Panc1 (cell line): ENCODE measurements around the gene MOGAT3. TPM values are rescaled to one million over a fixed set of nuclear protein-coding genes. Genes with fewer than 3 reads are reported as not detected.
A peak's percentile ranks its signal among the peaks of the same experiment; 100 is the strongest.

Source experiments
- ATAC-seq: fragments of 200-7000 bp; cut with Tn5 transposase; 2 replicates; pipeline ENCODE4 v1.9.1; 2020; ENCODE audit warnings: mild to moderate bottlenecking, moderate library complexity
- BruUV-seq: library from RNA; stranded (reverse); fragments of 400-500 nt; replicated peaks from 2 replicates; lab custom pipeline; 2021; lab: Mats Ljungman, UMichigan
- CTCF ChIA-PET: fragments of 300-600 bp; sonication (Branson Sonifier 250); formaldehyde crosslinking; loops from one replicate; lab custom pipeline; 2022; ENCODE audit warnings: antibody characterized with exemption; lab: Charles Lee
- POLR2A ChIA-PET: fragments of 300-600 bp; sonication (Branson Sonifier 250); formaldehyde crosslinking; loops from one replicate; lab custom pipeline; 2022; ENCODE audit warnings: antibody characterized with exemption; lab: Charles Lee
- DNase-seq: peaks from one replicate; pipeline ENCODE4 v3.0.0-alpha.2; 2010; ENCODE audit warnings: low read depth, low spot score
- H3K27ac ChIP-seq: 2 replicates; pipeline ENCODE4 v1.5.1; 2011; ENCODE audit warnings: mild to moderate bottlenecking, low read length, inconsistent platforms
- H3K27me3 ChIP-seq: fragments of 200-500 bp; sonication (Bioruptor generic); 2 replicates; pipeline ENCODE4 v1.6.0; 2014; ENCODE audit warnings: low read length, inconsistent platforms; ENCODE audit not compliant: control insufficient read depth, insufficient read depth
- H3K36me3 ChIP-seq: fragments of 200-500 bp; sonication (Bioruptor generic); 2 replicates; pipeline ENCODE4 v1.5.1; 2014; ENCODE audit warnings: inconsistent platforms, mild to moderate bottlenecking, low read length, moderate library complexity; ENCODE audit not compliant: control insufficient read depth, insufficient read depth
- H3K4me1 ChIP-seq: 2 replicates; pipeline ENCODE4 v1.5.1; 2011; ENCODE audit warnings: inconsistent platforms, mild to moderate bottlenecking, low read length, moderate library complexity; ENCODE audit not compliant: control insufficient read depth, insufficient read depth
- H3K4me3 ChIP-seq, 2 experiments: 2 replicates each; pipeline ENCODE4 v1.5.1; 2011 to 2012; ENCODE audit warnings: low read depth in 2 of 2, low read length in 2 of 2, mild to moderate bottlenecking in 2 of 2, inconsistent platforms in 1 of 2, moderate library complexity in 1 of 2
- H3K9me3 ChIP-seq: fragments of 200-500 bp; sonication (Bioruptor generic); 2 replicates; pipeline ENCODE4 v1.5.1; 2014; ENCODE audit warnings: low read depth, mild to moderate bottlenecking, inconsistent platforms, low read length, moderate library complexity; ENCODE audit not compliant: control insufficient read depth, insufficient read depth
- CTCF ChIP-seq: fragments of 450-650 bp; IDR thresholded peaks from 2 replicates; pipeline ENCODE4 v1.5.1; 2017; ENCODE audit warnings: mild to moderate bottlenecking
- POLR2AphosphoS5 ChIP-seq: IDR thresholded peaks from 2 replicates; pipeline ENCODE4 v1.6.1; 2012; ENCODE audit warnings: mild to moderate bottlenecking, low read depth, low read length, moderate library complexity
- REST ChIP-seq, 2 experiments: IDR thresholded peaks; 2 replicates each; pipeline ENCODE4 v1.6.1; 2011 to 2012; ENCODE audit warnings: low read depth in 2 of 2, control low read depth in 1 of 2, low read length in 1 of 2, mild to moderate bottlenecking in 1 of 2, moderate library complexity in 1 of 2; ENCODE audit not compliant: insufficient read depth in 1 of 2
- SIN3A ChIP-seq: IDR thresholded peaks from 2 replicates; pipeline ENCODE4 v1.6.1; 2012; ENCODE audit warnings: low read depth, mild to moderate bottlenecking, low read length, moderate library complexity, borderline replicate concordance; ENCODE audit not compliant: insufficient read depth
- TCF7L2 ChIP-seq: IDR thresholded peaks from 2 replicates; pipeline ENCODE4 v1.6.1; 2011; ENCODE audit warnings: mild to moderate bottlenecking, low read depth, low read length, inconsistent platforms
- in situ Hi-C: cut with HindIII; loops from 2 replicates; pipeline ENCODE4 v1.10.0; 2016; ENCODE audit warnings: low sequenced_read_pairs, low pct_unique_long_range_greater_than_20kb
- intact Hi-C: fragments of 100-400 bp; cut with micrococcal nuclease; formaldehyde crosslinking; loops from one replicate; pipeline ENCODE4 v1.10.0; 2022; ENCODE audit not compliant: unreplicated experiment
- total RNA-seq: library from RNA; stranded (reverse); gene quantifications from one replicate; pipeline ENCODE4 v1.2.1, GENCODE V29; 2021; ENCODE audit not compliant: unreplicated experiment

MOGAT3 gene
- total RNA-seq, 1 experiment from 2014 or later: 0.23 TPM

GRCh38 chr7:101160910-101161309 is 39.9 kb downstream of the MOGAT3 start:
- Histone ChIP-seq H3K27ac (peak overlapping the region; percentile 15; the same call in 1 of the 2 replicates), H3K4me3 (no peak overlapping the region), H3K27me3 (no peaks in the 10 kb centered on the region), H3K9me3 (no peaks in the 10 kb centered on the region), H3K36me3 (no peaks in the 10 kb centered on the region; the same call in 1 of the 2 replicates), H3K4me1 (peaks cover 37% of the 10 kb centered on the region)
- no TSS peak for BruUV-seq
- DNase-seq (no peak), ATAC-seq (no peak)
- ChIA-PET CTCF (interaction anchor here (0.9 kb wide), 1 partner anchor 17 kb away, joined by 14 read pairs; no protein-coding TSS in a partner anchor), POLR2A (interaction anchor here (0.6 kb wide), 1 partner anchor 21 kb away, joined by 4 read pairs; no protein-coding TSS in a partner anchor)
- no peak for TF ChIP-seq TCF7L2
- no peak for TF ChIP-seq SIN3A
- TF ChIP-seq REST (IDR thresholded peaks at IDR 0.05; ENCODE audit: insufficient read depth in 1 of 2, low read depth in 2 of 2, low read length in 1 of 2): no peak
- no peak for TF ChIP-seq POLR2AphosphoS5
- TF ChIP-seq CTCF: no peak
- in situ Hi-C loops (no loop called here), intact Hi-C loops (no loop called here)

- intact Hi-C loops (no loop called here), in situ Hi-C loops (no loop called here)
- DNase-seq: no peak
- H3K4me3 ChIP-seq: no peak overlapping the region
- POLR2A ChIA-PET: interaction anchor here (0.6 kb wide), 1 partner anchor 203 kb away, joined by 8 read pairs; no protein-coding TSS in a partner anchor
- H3K27ac ChIP-seq: no peak overlapping the region
- CTCF ChIA-PET: interaction anchor here (0.6 kb wide), 2 partner anchors 16 to 35 kb away, joined by 7 to 17 read pairs; no protein-coding TSS in a partner anchor
- no peaks in the 10 kb centered on the region for H3K27me3 ChIP-seq
- no peaks in the 10 kb centered on the region; the same call in none of the 2 replicates for H3K36me3 ChIP-seq
- ATAC-seq: no peak
- TF ChIP-seq TCF7L2 (no peak), POLR2AphosphoS5 (no peak), CTCF (no peak), SIN3A (no peak), REST (IDR thresholded peaks at IDR 0.05; ENCODE audit: insufficient read depth in 1 of 2, low read depth in 2 of 2, low read length in 1 of 2) (no peak)
- no TSS peak for BruUV-seq
- peaks cover 43% of the 10 kb centered on the region for H3K4me1 ChIP-seq
- H3K9me3 ChIP-seq: no peaks in the 10 kb centered on the region
These were observed 40.9 kb downstream of the MOGAT3 start for GRCh38 chr7:101159696-101160674.
